HG03097 (cell line): Measurements from ENCODE around the gene TTLL3.
A peak's percentile ranks its signal among the peaks of the same experiment; 100 is the strongest.

Experiments
- ATAC-seq: cut with Tn5 transposase; IDR thresholded peaks from one replicate; pipeline ENCODE4 v1.9.1; 2021; ENCODE audit not compliant: unreplicated experiment, low FRiP score

The TTLL3 gene

DNA sequence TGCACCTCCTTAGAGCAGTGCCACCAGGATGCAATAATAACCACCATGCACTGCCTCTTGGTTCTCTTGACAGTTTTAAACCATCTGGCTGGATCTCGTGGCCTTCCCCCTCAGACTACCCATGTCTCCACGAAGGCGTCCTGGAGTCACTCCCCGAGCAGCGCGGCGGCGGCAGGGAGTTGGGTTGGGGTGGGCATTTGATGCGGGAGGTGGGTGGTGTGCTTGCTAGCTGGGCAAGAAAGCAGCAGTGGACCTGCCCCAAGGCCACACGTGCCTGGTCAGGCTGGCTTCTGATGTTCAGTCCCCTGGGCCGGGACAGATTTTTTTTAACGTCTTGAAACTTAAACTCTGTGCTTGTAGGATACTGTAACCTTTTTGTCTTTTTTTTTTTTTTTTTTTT is 3.9 kb upstream of the TTLL3 start:
- no peak for ATAC-seq

DNA sequence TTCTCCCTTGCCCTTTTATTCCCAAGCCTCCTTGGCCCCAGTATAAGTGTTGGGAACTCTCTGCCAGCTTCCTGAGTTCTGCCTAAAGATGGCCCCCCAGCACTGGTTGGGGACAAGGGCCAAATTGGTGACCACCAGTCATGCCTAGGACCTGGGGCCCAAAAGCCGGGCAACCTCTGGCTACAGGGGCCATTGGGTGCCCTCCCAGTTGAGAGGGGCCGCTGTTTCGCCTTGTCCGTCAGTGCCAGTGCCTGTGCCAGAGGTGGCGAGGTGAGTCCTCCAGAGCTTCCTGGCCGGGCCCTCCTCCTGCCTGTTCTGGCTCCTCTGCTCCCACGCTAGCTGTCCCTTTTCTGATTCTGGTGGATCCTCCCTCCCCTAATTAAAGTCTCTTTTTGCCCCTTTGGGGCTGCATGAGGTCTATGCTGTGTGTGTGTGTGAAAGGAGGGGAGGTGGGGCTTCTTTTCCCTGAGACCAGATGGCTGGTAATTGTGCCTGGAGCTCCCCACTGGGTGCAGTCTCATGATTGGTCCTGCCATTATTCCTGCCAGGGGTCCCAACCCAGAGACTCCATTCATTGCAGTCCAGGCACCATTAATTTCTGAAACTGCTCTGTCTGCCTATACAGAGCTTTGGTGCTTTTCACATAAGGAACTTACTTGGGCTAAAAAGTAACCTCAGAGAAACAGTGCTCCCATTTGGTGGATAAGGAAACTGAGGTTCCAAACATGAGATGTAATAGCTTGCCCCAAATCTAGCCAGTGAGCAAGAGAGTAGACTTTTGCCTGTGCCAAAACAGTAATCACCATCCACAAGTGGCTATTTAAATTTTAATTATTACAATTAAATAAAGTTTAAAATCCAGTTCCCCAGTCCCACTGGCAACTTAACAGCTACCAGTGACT is 3.1 kb upstream of the TTLL3 start:
- ATAC-seq, result no peak

DNA sequence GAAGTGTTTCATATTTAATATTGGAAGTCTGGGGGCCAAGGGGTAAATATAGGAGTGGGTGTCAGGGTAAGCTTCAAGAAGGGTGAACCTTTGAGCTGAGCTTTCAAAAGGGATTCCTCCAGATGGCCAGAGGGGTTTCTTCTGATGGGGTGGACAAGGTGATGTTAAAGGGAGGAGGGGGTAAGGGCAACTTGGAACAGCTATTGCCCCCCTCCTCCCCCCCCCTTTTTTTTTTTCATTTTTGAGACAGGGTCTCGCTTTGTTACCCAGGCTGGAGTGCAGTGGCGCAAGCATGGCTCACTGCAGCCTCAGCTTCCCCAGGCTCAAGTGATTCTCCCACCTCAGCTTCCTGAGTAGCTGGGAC is 2.1 kb upstream of the TTLL3 start:
- no peak for ATAC-seq

DNA sequence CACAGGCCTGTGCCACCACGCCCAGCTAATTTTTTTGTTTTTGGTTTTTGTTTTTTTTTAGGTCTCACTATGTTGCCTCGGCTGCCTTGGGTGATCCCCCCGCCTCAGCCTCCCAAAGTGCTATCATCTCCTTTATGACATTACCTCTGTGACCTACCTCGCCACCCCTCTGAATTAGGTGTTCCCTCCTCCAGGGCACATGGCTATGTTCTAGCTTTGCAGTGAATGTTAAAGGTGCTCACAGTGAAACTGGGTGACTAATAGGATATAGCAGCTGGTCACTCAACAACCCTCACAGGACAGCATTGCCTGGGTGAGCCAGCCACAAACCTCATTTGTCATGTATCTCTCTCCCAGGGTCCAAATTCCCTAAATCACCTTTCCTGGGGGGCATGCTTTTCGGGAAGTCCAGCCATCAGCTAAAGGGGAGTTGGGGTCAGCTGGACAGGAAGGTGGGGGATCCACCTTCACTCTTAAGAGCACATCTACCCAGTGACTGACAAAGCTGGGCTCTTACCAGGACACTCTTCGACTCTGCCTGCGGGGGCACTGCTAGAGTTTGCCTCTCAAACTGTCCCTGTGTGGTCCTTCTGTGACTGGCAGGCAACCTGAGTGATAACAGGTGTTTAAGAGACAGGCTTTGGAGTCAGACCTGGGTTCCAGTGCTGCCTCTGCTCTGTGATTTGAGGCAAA is 1.6 kb upstream of the TTLL3 start:
- ATAC-seq, result peak; percentile 61

DNA sequence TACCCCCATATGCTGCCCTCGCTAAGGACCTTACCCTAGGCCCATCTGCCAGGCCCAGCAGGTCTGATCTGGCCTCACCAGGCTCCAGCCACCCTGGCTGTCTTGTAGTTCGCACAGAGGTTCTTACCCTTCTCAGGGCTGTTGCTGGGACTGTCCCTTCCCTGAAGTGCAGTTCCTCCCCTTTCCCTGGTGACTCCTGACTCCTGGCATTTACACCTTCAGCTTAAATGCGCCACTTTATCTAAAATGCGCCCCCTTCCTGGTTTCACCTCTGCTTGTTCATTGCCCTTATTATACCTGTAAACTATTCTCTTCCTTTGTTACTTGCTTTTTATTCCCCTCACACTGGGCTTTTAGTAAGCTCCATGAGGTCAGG is 835 bp upstream of the TTLL3 start:
- no peak for ATAC-seq

DNA sequence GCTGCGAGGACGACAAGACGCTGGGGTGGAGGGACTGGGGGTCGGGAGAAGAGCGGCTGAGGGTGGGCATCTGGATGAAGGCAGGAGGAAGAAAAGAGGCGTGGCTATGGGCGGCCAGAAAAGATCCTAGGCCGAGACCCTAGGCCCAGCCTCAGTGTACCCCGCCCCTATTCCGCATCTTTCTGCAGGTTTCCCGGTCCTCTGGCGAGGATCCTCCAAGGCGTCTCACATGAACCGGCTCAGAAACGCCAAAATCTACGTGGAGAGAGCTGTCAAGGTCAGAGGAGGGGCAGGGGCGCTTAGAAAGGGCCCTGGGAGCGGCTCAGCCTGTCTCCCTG is 340 bp downstream of the TTLL3 start:
- ATAC-seq, result no peak

DNA sequence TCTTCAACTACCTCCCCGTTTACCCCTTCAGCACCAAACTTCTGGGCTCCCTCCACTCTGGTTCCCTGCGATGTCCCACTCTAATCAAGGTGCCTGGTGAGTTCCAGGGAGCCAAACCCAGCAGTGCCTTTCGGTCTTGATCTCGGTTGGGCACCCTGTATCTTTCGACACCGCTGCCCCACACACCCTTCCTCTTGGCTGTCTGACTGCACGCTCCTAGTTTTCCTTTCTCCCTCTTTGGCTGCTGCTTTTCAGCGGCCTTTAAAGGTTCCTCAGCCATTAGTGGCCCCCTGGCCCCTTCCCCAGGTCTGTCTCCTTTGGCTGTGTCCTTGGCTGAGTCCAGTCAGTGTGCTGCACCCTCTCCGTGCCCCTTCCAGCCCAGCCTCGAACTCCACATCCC is 784 bp downstream of the TTLL3 start:
- ATAC-seq, result no peak

DNA sequence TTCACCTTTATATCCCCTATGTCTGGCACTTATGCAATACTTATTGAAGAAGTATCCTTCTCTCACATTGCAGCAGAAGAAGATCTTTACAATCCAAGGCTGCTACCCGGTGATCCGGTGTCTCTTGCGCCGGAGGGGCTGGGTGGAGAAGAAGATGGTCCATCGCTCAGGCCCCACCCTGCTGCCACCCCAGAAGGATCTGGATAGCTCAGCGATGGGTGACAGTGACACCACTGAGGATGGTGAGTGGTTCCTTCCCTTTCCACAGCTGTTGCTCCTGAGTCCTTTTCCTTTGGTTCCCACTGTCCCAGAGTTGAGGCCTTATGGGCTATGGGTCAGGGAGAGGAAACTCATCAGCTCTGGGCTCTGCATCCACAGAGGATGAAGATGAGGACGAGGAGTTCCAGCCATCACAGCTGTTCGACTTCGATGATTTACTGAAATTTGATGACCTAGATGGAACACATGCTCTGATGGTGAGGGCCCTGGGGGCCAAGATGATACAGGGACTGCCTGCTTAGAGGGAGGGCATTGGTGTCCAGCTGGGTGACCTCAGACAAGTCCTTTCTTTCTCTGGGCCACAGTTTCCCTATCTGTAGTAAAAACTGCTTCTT is 2.9 kb downstream of the TTLL3 start:
- no peak for ATAC-seq

DNA sequence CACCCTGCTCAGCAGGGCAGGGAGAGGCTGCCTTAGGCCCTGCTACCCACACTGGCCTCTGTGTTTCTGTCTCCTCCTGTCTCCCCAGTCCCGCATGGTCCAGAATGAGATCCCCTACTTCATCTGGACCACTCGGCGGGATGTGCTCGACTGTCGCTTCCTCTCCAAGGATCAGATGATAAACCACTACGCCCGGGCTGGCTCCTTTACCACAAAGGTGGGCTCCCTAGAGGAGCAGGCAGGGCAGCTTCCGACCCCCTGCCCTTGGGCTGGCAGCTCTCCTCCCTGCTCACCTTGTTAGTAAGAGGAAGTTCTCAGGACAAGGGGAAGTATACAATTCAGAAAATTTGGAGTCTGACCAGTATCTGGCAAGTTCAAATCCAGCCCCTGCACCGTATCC is 5.9 kb downstream of the TTLL3 start:
- no peak for ATAC-seq

DNA sequence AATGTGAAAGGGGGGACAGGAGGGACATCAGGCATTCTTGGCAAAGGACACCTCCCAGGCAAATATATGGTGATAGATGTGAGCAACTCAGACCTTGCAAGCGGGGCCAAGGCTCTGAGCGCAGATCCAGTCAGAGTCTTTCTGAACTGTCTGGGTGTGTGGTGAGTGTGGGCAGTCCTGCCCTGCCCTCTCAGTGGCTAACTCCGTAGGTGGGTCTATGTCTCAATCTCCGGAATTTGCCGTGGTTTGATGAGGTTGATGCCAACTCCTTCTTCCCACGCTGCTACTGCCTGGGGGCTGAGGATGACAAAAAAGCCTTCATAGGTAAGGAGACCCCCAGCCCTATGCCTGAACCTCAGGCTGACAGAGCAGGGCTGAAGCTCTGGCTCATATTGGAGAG is 7.4 kb downstream of the TTLL3 start:
- no peak for ATAC-seq

DNA sequence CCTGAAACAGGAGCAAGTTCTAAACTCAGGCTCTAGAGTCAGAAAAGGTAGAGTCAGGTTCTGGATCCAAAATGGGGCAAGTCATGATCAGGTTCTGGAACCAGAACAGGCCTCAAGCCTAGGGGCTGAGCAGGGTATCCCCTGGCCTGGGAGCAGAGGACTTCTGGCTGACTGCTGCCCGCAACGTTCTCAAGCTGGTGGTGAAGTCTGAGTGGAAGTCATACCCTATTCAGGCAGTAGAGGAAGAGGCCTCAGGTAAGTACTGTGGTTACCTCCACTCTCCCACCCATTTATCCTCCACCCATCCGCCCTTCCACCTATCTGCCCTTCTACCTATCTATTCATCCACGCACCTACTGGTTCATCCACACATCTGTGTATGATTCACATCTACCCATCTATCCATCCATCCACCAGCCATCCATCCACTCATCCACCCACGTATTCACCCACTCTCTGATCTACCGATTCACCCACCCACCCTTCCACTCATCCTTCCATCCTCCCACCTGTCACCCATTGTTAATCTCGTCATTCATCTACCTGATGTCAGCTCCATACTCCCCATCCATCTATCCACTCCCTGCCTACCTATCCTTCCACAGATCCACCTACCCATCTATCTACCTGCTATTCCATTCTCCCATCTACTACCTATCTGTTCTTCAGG is 8.7 kb downstream of the TTLL3 start:
- no peak for ATAC-seq

DNA sequence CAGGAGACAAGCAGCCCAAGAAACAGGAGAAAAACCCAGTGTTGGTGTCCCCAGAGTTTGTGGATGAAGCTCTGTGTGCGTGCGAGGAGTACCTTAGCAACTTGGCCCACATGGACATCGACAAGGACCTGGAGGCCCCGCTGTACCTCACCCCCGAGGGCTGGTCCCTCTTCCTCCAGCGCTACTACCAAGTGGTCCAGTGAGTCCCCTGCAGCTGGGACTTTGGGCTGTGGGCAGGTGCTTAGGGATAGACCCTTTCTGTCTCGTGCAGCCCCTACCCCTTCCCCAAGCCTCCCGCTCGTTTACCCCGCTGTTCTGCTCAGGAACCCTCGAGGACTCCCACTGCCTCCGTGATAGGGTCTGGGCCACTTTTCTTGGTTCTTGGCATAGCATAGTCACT is 10.5 kb downstream of the TTLL3 start:
- ATAC-seq, result no peak

DNA sequence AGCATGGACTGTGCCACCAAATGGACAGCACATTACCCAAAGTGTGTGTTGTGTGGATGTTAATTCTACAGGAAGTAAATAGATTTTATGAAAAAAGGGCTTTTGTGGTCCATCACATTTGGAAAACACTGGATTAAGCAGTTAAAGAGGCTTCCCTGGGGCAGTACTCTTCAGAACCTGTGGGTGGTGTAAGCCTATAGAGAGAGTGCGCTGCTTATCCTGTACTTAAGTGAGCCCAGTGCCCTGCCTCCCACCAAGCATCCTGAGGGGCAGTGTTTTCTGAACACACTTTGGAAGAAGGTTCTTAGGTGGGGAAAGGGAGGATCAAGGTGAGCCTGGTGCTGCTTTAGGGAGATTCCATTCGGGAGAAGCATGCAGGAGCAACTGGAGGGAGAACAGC is 10.9 kb downstream of the TTLL3 start:
- no peak for ATAC-seq

DNA sequence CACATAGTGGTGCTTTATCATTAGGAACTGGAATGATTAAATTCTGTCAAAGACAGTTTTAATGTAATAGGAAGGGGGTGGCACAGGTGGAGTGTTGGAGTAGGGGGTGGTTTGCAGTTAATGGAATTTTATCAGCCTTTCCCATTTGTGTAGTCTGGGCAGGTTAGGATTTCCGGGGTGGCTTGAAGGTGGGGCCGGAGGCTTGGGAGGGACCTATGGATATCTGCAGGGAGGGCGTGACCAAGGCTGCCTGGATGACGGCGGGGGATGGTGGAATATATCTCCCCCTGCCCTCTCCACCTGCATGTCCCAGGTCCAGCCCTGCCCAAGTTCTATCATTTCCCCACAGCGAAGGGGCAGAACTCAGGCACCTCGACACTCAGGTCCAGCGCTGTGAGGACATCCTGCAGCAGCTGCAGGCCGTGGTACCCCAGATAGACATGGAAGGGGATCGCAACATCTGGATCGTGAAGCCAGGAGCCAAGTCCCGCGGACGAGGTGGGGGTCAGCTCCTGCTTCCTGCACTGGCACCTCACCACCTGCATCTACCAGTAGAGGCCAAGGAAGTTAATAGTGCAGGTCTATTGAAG is 15.5 kb downstream of the TTLL3 start:
- no peak for ATAC-seq

DNA sequence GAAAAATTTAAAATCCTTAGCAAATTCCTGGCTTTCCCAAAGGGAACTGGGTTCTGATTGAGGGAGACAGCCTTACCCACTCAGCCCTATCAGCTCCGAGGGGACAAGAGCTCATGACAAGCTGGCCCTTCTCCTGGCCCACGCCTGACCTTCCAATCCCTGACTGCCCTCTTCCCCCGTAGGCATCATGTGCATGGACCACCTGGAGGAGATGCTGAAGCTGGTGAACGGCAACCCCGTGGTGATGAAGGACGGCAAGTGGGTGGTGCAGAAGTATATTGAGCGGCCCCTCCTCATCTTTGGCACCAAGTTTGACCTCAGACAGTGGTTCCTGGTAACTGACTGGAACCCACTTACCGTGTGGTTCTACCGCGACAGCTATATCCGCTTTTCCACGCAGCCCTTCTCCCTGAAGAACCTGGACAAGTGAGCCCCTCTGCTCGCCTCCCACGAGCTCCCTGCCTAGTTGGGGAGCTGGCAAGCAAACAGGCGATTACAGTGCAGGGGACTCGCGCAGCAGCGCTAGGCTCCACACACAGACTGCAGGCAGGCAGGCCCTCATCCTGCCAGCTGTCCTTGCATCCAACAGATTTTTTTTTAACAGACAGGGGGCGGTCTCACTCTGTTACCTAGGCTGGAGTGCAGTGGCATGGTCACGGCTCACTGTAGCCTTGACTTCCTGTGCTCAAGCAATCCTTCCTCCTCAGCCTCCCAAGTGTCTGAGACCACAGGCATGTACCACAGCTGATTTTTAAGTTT is 16.9 kb downstream of the TTLL3 start:
- ATAC-seq, result no peak

DNA sequence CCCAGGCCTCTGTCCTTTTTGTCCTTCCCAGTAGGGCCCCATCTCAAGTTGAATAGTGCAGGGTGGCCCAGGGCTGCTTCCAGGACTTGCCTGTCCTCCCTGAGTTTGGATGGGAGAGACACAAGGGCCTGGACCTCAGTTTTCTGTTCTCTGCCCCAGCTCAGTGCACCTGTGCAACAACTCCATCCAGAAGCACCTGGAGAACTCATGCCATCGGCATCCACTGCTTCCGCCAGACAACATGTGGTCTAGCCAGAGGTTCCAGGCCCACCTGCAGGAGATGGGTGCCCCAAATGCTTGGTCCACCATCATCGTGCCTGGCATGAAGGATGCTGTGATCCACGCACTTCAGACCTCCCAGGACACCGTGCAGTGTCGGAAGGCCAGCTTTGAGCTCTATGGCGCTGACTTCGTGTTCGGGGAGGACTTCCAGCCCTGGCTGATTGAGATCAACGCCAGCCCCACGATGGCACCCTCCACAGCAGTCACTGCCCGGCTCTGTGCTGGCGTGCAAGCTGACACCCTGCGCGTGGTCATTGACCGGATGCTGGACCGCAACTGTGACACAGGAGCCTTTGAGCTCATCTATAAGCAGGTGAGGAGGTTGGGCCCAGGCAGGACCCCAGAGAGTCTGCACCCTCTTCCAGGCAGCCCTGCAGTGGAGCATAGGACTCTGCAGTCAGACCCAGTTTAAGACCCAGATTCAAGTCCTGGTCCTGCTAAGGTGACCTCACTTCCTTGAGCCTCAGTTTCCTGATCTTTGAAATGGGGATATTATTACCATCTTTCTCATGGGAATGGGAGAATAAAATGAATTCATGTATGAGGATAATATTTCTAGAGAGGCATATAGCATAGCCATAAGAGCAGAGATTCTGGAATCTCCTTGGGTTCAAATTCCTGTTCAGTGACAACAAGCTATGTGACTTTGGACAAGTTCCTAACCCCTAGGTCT is 19.0 kb downstream of the TTLL3 start:
- no peak for ATAC-seq

DNA sequence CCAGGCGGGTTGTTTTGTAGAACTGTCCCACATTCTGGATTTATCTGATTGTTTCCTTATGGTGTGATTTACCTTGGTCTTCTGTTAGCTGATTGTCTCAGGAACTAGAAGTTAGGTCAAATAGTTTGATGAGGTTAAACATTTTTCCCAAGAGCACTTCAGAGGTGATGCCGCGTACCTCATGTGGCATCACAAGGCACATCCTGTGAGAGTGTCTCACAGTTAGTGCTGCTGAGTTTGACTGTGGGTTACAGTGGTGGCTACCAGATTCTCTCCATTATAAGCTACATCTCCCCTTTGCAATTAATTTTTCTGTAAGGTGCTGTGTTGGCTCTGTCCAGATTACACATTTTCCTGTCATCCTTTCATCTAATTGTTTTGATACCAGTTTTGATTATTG is 21.2 kb downstream of the TTLL3 start:
- no peak for ATAC-seq

DNA sequence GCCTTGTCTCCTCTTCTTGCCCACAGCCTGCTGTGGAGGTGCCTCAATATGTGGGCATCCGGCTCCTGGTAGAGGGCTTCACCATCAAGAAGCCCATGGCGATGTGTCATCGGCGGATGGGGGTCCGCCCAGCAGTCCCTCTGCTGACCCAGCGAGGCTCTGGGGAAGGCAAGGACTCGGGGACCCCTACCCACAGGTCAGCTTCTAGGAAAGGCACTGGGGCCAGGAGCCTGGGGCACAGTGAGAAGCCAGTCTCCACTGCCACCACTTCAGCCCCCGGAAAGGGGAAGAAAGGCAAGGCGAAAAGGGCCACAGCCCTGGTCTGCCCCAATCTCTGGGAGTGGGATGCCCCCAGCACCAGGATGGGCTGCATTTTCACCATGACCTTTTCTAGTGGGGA is 23.0 kb downstream of the TTLL3 start:
- no peak for ATAC-seq
